Measurements from ENCODE around the gene CTU1. TPM values are rescaled to one million over a fixed set of nuclear protein-coding genes. Genes with fewer than 3 reads are reported as not detected.

CTU1 gene
- total RNA-seq, 2 experiments from 2014 or later, result 7.2 to 9.1 TPM

DNA sequence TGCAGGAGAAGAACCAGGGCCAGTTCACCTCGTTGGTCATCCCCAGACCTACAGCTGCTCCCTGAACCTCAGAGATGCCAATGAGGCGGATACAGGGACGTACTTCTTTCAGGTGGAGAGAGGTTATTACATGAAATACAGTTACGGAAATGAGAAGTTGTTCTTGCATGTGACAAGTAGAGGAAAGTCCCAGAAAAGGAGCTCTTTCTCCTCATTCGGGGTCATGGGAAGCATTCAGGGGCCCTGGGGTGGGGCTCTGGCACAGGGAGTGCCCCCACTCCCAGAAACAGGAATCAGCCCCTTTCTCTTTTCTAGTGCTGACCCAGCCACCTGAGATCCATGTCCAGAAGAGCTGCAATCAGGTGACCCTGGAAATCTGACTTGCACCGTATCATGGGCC lies 12.0 kb upstream of the CTU1 start:
- Mint-ChIP-seq H3K4me1 (peaks cover 45% of the 10 kb centered on the region), H3K27ac (no peak overlapping the region), H3K4me3 (no peak overlapping the region), H3K9me3 (ENCODE audit: low read depth) (no peaks in the 10 kb centered on the region), H3K36me3 (ENCODE audit: low read depth) (no peaks in the 10 kb centered on the region), H3K27me3 (no peaks in the 10 kb centered on the region)
- ChIA-PET POLR2A (no interaction called here), CTCF (interaction anchor here (0.8 to 0.9 kb wide), 3 partner anchors 10 to 150 kb away, joined by 3 read pairs; no protein-coding TSS in a partner anchor)
- DNase-seq (no peak), ATAC-seq (no peak)
- intact Hi-C loops (cut with DNase I, micrococcal nuclease), result no loop called here

DNA sequence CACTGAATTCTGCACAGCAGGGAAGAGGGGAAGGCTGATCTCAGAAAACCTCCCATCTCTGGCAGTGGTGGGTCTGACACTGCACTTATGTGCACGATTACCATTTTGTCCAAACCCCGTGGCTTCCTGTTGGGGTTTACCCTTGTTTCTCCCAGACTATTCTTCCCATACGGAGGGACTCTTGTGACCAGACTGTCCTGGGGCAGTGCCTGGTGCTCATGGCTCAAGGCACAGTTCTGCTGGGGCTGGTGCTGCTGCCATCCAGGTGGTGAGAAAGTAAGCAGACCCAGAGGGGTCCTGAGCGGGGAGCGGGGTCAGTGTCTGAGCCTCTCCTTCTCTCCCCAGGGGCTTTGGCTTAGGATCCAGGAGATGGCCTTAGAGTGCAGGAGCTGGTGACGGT lies 11.4 kb upstream of the CTU1 start:
- no peak for ATAC-seq
- Mint-ChIP-seq H3K27ac (no peak overlapping the region), H3K27me3 (no peaks in the 10 kb centered on the region), H3K9me3 (ENCODE audit: low read depth) (no peaks in the 10 kb centered on the region), H3K36me3 (ENCODE audit: low read depth) (no peaks in the 10 kb centered on the region), H3K4me1 (peaks cover 40% of the 10 kb centered on the region), H3K4me3 (no peak overlapping the region)
- intact Hi-C loops (cut with DNase I, micrococcal nuclease), result no loop called here
- DNase-seq, result no peak
- ChIA-PET CTCF (interaction anchor here (0.6 to 0.8 kb wide), 2 partner anchors 15 to 35 kb away, joined by 3 read pairs; no protein-coding TSS in a partner anchor), POLR2A (no interaction called here)

DNA sequence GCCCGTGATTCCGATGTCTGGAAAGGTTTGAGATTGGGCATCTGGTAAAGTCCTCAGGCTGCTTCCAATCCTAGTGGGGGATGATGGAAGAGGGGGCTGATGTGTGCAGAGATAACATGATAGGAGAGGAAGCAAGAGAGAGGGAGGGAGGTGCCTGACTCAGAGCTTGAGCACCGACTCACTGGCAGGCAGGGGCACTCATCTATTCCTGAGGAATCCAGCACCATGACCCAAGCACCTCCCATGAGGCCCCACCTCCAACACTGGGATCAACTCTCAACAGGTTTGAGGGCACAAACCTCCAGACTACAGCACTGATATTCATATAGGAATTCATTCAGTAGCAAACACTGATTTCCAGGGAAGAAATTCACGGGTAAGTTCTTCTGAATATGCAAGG lies 10.9 kb upstream of the CTU1 start:
- Mint-ChIP-seq H3K36me3 (ENCODE audit: low read depth) (no peaks in the 10 kb centered on the region), H3K4me1 (peaks cover 35% of the 10 kb centered on the region), H3K27me3 (no peaks in the 10 kb centered on the region), H3K9me3 (ENCODE audit: low read depth) (no peaks in the 10 kb centered on the region), H3K4me3 (no peak overlapping the region), H3K27ac (no peak overlapping the region)
- DNase-seq (no peak), ATAC-seq (no peak)
- intact Hi-C loops (cut with DNase I, micrococcal nuclease), result no loop called here
- CTCF ChIA-PET, result interaction anchor here (0.6 kb wide), 1 partner anchor 35 kb away, joined by 3 read pairs; no protein-coding TSS in a partner anchor
- POLR2A ChIA-PET, result interaction anchor here (0.6 kb wide), 1 partner anchor 213 kb away, joined by 6 read pairs; no protein-coding TSS in a partner anchor

DNA sequence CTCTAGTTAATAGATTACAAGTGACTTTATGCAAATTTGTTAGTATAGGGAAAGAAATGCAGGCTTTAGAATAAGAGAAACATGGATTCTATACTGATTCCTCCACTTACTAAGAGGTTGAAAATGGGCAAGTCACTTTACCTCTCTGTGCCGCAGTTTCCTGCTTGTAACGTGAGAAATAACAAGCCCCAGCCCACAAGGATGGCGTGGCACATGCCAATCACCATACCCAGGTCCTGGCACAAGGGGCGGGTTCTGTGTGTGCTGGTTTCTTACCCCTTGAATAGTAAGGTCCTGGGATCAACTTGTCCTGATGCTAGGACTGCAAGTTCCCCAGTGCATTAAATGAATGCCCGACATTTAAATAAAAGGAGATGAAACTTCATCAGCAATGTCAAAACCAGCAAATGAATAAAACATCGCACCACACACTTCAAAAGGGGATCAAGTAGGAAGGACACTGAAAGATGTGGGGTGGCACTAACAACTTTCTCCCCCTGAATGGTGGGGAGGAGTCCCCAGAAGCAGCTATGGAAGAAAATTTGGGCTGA lies 8.6 kb upstream of the CTU1 start:
- Mint-ChIP-seq H3K27ac (peak overlapping the region; percentile 19), H3K9me3 (ENCODE audit: low read depth) (no peaks in the 10 kb centered on the region), H3K27me3 (no peaks in the 10 kb centered on the region), H3K4me3 (no peak overlapping the region), H3K36me3 (ENCODE audit: low read depth) (no peaks in the 10 kb centered on the region), H3K4me1 (peaks cover 12% of the 10 kb centered on the region)
- intact Hi-C loops (cut with DNase I, micrococcal nuclease), result no loop called here
- ChIA-PET POLR2A (no interaction called here), CTCF (no interaction called here)
- DNase-seq (peak; percentile 44), ATAC-seq (no peak)

DNA sequence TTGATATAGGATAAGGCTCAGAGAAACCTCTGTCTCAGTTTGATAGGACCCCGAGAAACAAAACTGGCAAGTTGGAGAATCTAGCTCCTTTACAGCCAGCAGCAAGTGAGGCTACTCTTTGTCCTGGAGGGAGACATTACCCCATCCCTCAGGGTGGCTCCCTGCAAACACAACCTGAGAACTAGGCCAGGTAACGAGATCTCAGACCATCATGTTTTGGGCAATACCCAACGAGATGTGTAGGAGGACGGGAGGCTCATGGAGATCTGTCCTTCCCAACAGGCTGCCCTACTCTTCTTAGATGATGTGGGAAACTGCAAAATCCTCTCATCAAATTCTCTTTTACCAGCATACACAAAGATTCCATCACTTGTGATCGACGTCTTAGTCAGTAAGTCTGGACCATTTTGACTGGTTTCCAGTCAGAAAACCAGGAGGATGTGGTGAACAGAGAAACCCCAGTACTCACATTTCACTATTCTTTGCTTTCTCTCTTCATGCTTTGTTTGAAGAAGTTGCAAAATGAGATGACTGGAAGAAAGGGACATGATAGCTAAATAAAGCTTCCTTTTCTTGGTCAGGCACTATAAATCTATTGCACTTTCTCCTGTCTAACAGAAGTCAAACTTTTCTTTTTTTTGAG lies 6.0 kb upstream of the CTU1 start:
- intact Hi-C loops (cut with DNase I, micrococcal nuclease), result loop anchor here (1.0 to 2.0 kb wide), 3 partner anchors 15 to 327 kb away; no protein-coding TSS in a partner anchor
- H3K4me1 Mint-ChIP-seq, result peaks cover 7% of the 10 kb centered on the region
- H3K9me3 Mint-ChIP-seq (ENCODE audit: low read depth), result no peaks in the 10 kb centered on the region
- CTCF ChIA-PET, result interaction anchor here (0.6 to 1.5 kb wide), 7 partner anchors 14 to 753 kb away, joined by 3 to 6 read pairs (median 4); no protein-coding TSS in a partner anchor
- no peaks in the 10 kb centered on the region for H3K36me3 Mint-ChIP-seq (ENCODE audit: low read depth)
- DNase-seq (peak; percentile 42), ATAC-seq (peak; percentile 86)
- no peak overlapping the region for H3K4me3 Mint-ChIP-seq
- H3K27ac Mint-ChIP-seq, result peak overlapping the region; percentile 90
- H3K27me3 Mint-ChIP-seq, result no peaks in the 10 kb centered on the region
- POLR2A ChIA-PET, result interaction anchor here (0.6 to 0.7 kb wide), 3 partner anchors 9 to 14 kb away, joined by 3 to 4 read pairs (median 4); no protein-coding TSS in a partner anchor

DNA sequence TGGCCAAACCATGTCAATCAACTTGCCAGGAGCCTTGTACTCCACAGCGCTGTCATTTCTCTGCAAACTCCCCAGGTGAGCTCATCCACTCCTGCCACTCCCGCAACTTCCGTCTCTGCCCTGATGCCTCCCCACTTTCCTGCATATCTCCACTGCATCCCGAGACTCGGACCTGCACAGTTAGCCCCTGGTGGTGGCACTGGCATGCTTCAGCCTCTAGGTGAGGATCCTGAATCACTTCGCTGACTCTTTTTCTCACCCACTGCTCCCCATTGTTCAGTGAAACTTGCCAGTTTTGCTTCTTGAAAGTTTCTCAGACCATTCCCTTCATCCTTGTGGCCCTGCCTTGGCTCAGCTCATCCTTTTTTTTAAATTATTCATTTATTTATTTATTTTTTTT lies 3.4 kb upstream of the CTU1 start:
- intact Hi-C loops (cut with DNase I, micrococcal nuclease), result no loop called here
- no peak overlapping the region for H3K4me3 Mint-ChIP-seq

DNA sequence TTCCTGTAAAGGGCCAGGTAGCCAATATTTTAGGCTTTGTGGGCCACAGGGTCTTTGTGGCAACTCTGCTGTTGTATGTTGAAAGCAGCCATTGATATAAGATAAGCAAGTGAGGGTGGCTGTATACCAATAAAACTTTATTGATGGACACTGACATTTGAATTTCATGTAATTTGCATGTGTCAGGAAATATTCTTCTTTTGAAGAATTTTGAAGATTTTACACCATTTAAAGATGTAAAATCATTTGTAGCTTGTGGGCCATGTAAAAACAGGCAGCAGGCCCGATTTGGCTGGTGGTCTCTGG lies 2.4 kb upstream of the CTU1 start:
- ATAC-seq, result no peak
- Mint-ChIP-seq H3K4me1 (peaks cover 26% of the 10 kb centered on the region), H3K27ac (no peak overlapping the region), H3K27me3 (no peaks in the 10 kb centered on the region), H3K4me3 (no peak overlapping the region), H3K36me3 (ENCODE audit: low read depth) (peaks cover 14% of the 10 kb centered on the region), H3K9me3 (ENCODE audit: low read depth) (no peaks in the 10 kb centered on the region)
- no peak for DNase-seq
- CTCF ChIA-PET, result no interaction called here
- POLR2A ChIA-PET, result interaction anchor here (0.6 kb wide), 1 partner anchor 27 kb away, joined by 3 read pairs; no protein-coding TSS in a partner anchor
- intact Hi-C loops (cut with DNase I, micrococcal nuclease), result no loop called here

More for the DNA sequence above, 3.4 kb upstream of the CTU1 start:
- CTCF ChIA-PET, result no interaction called here
- Mint-ChIP-seq H3K9me3 (ENCODE audit: low read depth) (no peaks in the 10 kb centered on the region), H3K27ac (no peak overlapping the region), H3K27me3 (no peaks in the 10 kb centered on the region), H3K36me3 (ENCODE audit: low read depth) (peaks cover 10% of the 10 kb centered on the region), H3K4me1 (peaks cover 19% of the 10 kb centered on the region)
- ATAC-seq, result no peak
- POLR2A ChIA-PET, result no interaction called here
- no peak for DNase-seq

DNA sequence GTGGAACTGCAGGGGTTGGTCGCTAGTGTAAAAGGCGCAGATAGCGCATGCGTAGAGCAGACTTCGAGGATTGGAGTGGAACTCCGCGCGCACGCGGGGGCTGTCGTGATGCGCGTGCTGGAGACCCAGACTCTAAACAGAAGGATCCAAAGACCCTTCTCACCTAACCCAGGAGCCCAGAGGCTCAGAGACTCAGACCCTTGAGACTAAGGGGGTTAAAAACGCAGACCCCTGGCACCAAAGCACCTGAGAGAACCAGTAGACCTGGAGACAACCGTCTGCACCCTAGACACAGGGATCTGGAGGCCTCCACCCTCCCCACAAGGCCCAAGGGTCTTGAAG lies 567 bp upstream of the CTU1 start:
- Mint-ChIP-seq H3K9me3 (ENCODE audit: low read depth) (no peaks in the 10 kb centered on the region), H3K4me3 (peak overlapping the region; percentile 92), H3K4me1 (peaks cover 32% of the 10 kb centered on the region), H3K27me3 (no peaks in the 10 kb centered on the region), H3K27ac (peak overlapping the region; percentile 87), H3K36me3 (ENCODE audit: low read depth) (peaks cover 25% of the 10 kb centered on the region)
- intact Hi-C loops (cut with DNase I, micrococcal nuclease), result loop anchor here (1.0 to 5.0 kb wide), 14 partner anchors 231 to 1240 kb away; partner anchors contain the start of genes JOSD2 (in 1 of the 2), POLD1 (in 1 of the 2), PPP2R1A (in 1 of the 2) and VRK3 (in 1 of the 2)
- POLR2A ChIA-PET, result no interaction called here
- ATAC-seq (peak; percentile 22), DNase-seq (no peak)
- CTCF ChIA-PET, result no interaction called here

DNA sequence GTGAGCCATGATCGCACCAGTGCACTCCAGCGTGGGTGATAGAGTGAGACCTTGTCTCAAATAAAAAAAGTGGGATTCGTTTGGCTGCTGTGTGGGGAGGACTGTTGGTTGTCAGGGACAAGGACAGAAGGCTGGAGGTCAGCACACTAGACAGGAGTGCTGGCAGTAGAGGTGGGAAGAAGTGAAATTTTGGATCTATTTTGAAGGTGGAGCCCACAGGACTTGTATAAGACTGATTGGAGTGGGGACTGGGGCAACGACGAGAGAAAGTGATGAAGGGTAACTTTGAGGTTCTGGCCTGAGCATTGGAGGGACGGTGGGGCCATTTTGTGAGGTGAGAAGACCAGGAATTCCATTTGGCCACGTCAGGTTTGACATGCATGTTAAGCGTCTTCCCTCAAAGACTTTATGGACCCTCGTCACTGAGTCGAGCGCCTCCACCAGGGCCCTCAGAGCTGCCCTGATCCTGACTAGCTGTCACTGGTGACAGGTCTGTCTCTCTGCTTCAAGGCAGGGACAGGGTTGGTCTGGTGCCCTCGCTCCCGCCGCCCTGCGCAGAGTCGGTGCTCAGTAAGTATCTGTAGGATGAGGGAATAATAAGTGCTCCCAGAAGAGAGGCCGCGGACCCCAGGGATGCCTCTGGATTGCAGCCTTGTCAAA lies 673 bp downstream of the CTU1 start:
- no peaks in the 10 kb centered on the region for H3K27me3 Mint-ChIP-seq
- peaks cover 33% of the 10 kb centered on the region for H3K36me3 Mint-ChIP-seq (ENCODE audit: low read depth)
- DNase-seq (peak; percentile 59), ATAC-seq (peak; percentile 27)
- peak overlapping the region; percentile 92 for H3K4me3 Mint-ChIP-seq
- H3K4me1 Mint-ChIP-seq, result peaks cover 39% of the 10 kb centered on the region
- CTCF ChIA-PET, result interaction anchor here (1.0 kb wide), 1 partner anchor 11 kb away, joined by 3 read pairs; no protein-coding TSS in a partner anchor
- intact Hi-C loops (cut with DNase I, micrococcal nuclease), result loop anchor here (1.0 to 5.0 kb wide), 14 partner anchors 232 to 1239 kb away; partner anchors contain the start of genes JOSD2 (in 1 of the 2), POLD1 (in 1 of the 2), PPP2R1A (in 1 of the 2) and VRK3 (in 1 of the 2)
- peak overlapping the region; percentile 91 for H3K27ac Mint-ChIP-seq
- no peaks in the 10 kb centered on the region for H3K9me3 Mint-ChIP-seq (ENCODE audit: low read depth)
- POLR2A ChIA-PET, result interaction anchor here (0.7 kb wide), 1 partner anchor 499 kb away, joined by 3 read pairs; no protein-coding TSS in a partner anchor

DNA sequence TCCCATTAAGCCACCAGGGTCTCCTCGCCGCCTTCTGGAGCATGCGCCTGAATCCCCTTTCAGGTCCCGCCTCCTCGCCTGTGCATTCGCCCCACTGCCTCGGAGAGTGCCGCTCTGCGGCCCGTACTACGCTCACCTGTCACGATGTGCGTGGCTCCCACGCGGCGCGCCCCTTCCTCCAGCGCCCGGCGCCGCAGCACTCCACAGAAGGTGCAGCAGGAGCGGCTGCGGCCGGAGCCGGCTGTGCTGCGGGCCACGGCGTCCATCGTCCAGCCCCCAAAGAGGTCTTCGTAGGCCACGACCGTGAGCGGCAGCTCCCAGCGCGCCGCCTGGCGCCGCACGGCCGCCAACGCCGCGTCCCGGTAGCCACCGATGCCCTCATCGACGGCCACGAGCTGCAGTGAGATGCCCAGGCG lies 4.3 kb downstream of the CTU1 start:
- Mint-ChIP-seq H3K4me3 (no peak overlapping the region), H3K36me3 (ENCODE audit: low read depth) (peaks cover 44% of the 10 kb centered on the region), H3K27ac (no peak overlapping the region), H3K4me1 (peaks cover 45% of the 10 kb centered on the region), H3K9me3 (ENCODE audit: low read depth) (no peaks in the 10 kb centered on the region), H3K27me3 (no peaks in the 10 kb centered on the region)
- DNase-seq (no peak), ATAC-seq (no peak)
- intact Hi-C loops (cut with DNase I, micrococcal nuclease), result no loop called here
- POLR2A ChIA-PET, result no interaction called here
- CTCF ChIA-PET, result interaction anchor here (1.2 kb wide), 1 partner anchor 8 kb away, joined by 4 read pairs; no protein-coding TSS in a partner anchor

DNA sequence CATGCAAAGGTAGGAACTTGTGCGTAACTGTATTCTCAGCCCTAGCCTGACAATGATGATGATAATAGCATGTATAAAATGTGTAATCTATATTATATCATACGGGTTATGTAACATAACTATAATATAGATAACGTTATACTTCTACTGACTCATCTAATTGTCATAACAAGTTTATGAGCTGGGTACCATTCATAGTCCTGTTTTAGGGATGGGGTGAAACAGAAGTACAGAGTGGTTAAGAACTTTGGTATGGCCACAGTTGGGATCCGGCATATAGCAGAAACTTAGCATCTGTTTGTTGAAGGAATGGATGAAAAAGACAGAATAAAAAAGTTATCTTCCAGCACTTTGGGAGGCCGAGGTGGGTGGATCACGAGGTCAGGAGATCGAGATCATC lies 5.2 kb downstream of the CTU1 start:
- Mint-ChIP-seq H3K27me3 (no peaks in the 10 kb centered on the region), H3K9me3 (ENCODE audit: low read depth) (no peaks in the 10 kb centered on the region), H3K36me3 (ENCODE audit: low read depth) (peaks cover 44% of the 10 kb centered on the region), H3K4me1 (peaks cover 39% of the 10 kb centered on the region), H3K4me3 (no peak overlapping the region), H3K27ac (peak overlapping the region; percentile 26)
- no peak for DNase-seq
- intact Hi-C loops (cut with DNase I, micrococcal nuclease), result no loop called here
- ATAC-seq, result no peak
- CTCF ChIA-PET, result interaction anchor here (0.6 kb wide), 1 partner anchor 58 kb away, joined by 3 read pairs; no protein-coding TSS in a partner anchor
- POLR2A ChIA-PET, result no interaction called here
